GM12878 (cell line): Measurements from ENCODE around the gene TMEM244.
"Not testable (repeated sequence)": the region's sequence is repeated elsewhere in the genome, so short reads cannot be mapped to it uniquely, and the experiment has no call there.

Source experiments
- CTCF ChIP-seq, 3 experiments: IDR thresholded peaks in 2 of 3; conservative IDR thresholded peaks in 1 of 3; 2 replicates each; pipeline ENCODE4 v1.5.1; 2011; ENCODE audit warnings: low read depth in 3 of 3, low read length in 3 of 3, mild to moderate bottlenecking in 3 of 3, control low read depth in 2 of 3, moderate library complexity in 2 of 3, inconsistent platforms in 1 of 3, mixed read lengths in 1 of 3; ENCODE audit not compliant: control insufficient read depth in 2 of 3, insufficient read depth in 1 of 3; ENCODE audit errors: extremely low read depth in 1 of 3
- REST ChIP-seq: IDR thresholded peaks from 2 replicates; pipeline ENCODE4 v1.6.1; 2012; ENCODE audit warnings: mild to moderate bottlenecking, low read depth, low read length

GRCh38 chr6:129877894-129878293 is 16.8 kb upstream of the TMEM244 start:
- not testable (repeated sequence) for TF ChIP-seq CTCF (IDR thresholded peaks at IDR 0.05 in 2 of 3, conservative IDR thresholded peaks at IDR 0.05 in 1 of 3; ENCODE audit: control insufficient read depth in 2 of 3, extremely low read depth in 1 of 3, insufficient read depth in 1 of 3, low read depth in 3 of 3, low read length in 3 of 3); REST
